Nephron progenitor cell (in vitro differentiated cells): ENCODE data around the gene PC.
"Not testable (repeated sequence)": the region's sequence is repeated elsewhere in the genome, so short reads cannot be mapped to it uniquely, and the experiment has no call there.

Source experiments
- DNase-seq: peaks from one replicate; pipeline ENCODE4 v3.0.0; 2021
- H3K27ac Mint-ChIP-seq: 2 replicates; pipeline ENCODE4 v1.8.0; 2021; ENCODE audit warnings: mild to moderate bottlenecking, moderate library complexity, mixed read lengths
- H3K27me3 Mint-ChIP-seq: 2 replicates; pipeline ENCODE4 v1.8.0; 2021; ENCODE audit warnings: mild to moderate bottlenecking, low read depth, mixed read lengths; ENCODE audit not compliant: poor library complexity
- H3K36me3 Mint-ChIP-seq: 2 replicates; pipeline ENCODE4 v1.8.0; 2021; ENCODE audit warnings: low read depth, mixed read lengths
- H3K4me1 Mint-ChIP-seq: 2 replicates; pipeline ENCODE4 v1.8.0; 2021; ENCODE audit warnings: mixed read lengths
- H3K4me3 Mint-ChIP-seq: 2 replicates; pipeline ENCODE4 v1.8.0; 2021; ENCODE audit warnings: mild to moderate bottlenecking, moderate library complexity, mixed read lengths
- H3K9me3 Mint-ChIP-seq: 2 replicates; pipeline ENCODE4 v1.8.0; 2021; ENCODE audit warnings: mild to moderate bottlenecking, moderate library complexity, mixed read lengths
- CTCF ChIP-seq: fragments of 200-600 bp; sonication (generic); IDR thresholded peaks from 2 replicates; pipeline ENCODE4 v1.5.0; 2021; ENCODE audit warnings: antibody characterized with exemption

The PC gene

GRCh38 chr11:66841861-66842260, 116.3 kb downstream of the PC start:
- peak overlapping the region; percentile 93 for H3K4me3 Mint-ChIP-seq
- DNase-seq: no peak
- no peak for TF ChIP-seq CTCF
- no peaks in the 10 kb centered on the region for H3K27me3 Mint-ChIP-seq
- H3K36me3 Mint-ChIP-seq: peaks cover 6% of the 10 kb centered on the region
- H3K27ac Mint-ChIP-seq: no peak overlapping the region
- no peaks in the 10 kb centered on the region for H3K9me3 Mint-ChIP-seq
- H3K4me1 Mint-ChIP-seq: peaks cover 30% of the 10 kb centered on the region

- Mint-ChIP-seq H3K4me3 (no peak overlapping the region), H3K4me1 (peaks cover 30% of the 10 kb centered on the region), H3K36me3 (peaks cover 6% of the 10 kb centered on the region), H3K27ac (no peak overlapping the region), H3K9me3 (no peaks in the 10 kb centered on the region), H3K27me3 (no peaks in the 10 kb centered on the region)
- no peak for TF ChIP-seq CTCF
- DNase-seq: no peak
These were observed 117.7 kb downstream of the PC start for GRCh38 chr11:66840317-66841091.

- H3K36me3 Mint-ChIP-seq: peaks cover 10% of the 10 kb centered on the region
These were observed 122.3 kb downstream of the PC start for GRCh38 chr11:66835768-66836405.

GRCh38 chr11:66834943-66835342, 123.2 kb downstream of the PC start:
- H3K27me3 Mint-ChIP-seq: no peaks in the 10 kb centered on the region
- no peak for TF ChIP-seq CTCF
- peak overlapping the region; percentile 8 for H3K27ac Mint-ChIP-seq
- H3K4me1 Mint-ChIP-seq: peaks cover 5% of the 10 kb centered on the region
- peaks cover 10% of the 10 kb centered on the region for H3K36me3 Mint-ChIP-seq
- H3K9me3 Mint-ChIP-seq: no peaks in the 10 kb centered on the region
- H3K4me3 Mint-ChIP-seq: no peak overlapping the region
- DNase-seq: no peak

More at GRCh38 chr11:66835768-66836405, 122.3 kb downstream of the PC start:
- no peak for TF ChIP-seq CTCF
- H3K27me3 Mint-ChIP-seq: no peaks in the 10 kb centered on the region
- no peak for DNase-seq
- no peak overlapping the region for H3K27ac Mint-ChIP-seq
- H3K4me1 Mint-ChIP-seq: peaks cover 5% of the 10 kb centered on the region
- H3K4me3 Mint-ChIP-seq: no peak overlapping the region
- no peaks in the 10 kb centered on the region for H3K9me3 Mint-ChIP-seq

- Mint-ChIP-seq H3K9me3 (no peaks in the 10 kb centered on the region), H3K4me3 (no peak overlapping the region), H3K27ac (peak overlapping the region; percentile 8), H3K27me3 (no peaks in the 10 kb centered on the region), H3K36me3 (peaks cover 10% of the 10 kb centered on the region), H3K4me1 (peaks cover 5% of the 10 kb centered on the region)
- no peak for DNase-seq
- peak; percentile 5 for TF ChIP-seq CTCF
These were observed 123.7 kb downstream of the PC start for GRCh38 chr11:66834539-66834845.

- H3K27ac Mint-ChIP-seq: not testable (repeated sequence)
These were observed 133.6 kb downstream of the PC start for GRCh38 chr11:66824573-66824972.

More at GRCh38 chr11:66824573-66824972, 133.6 kb downstream of the PC start:
- H3K4me3 Mint-ChIP-seq, H3K4me1 Mint-ChIP-seq, H3K9me3 Mint-ChIP-seq, H3K27me3 Mint-ChIP-seq, DNase-seq: not testable (repeated sequence)
- peaks cover 26% of the 10 kb centered on the region for H3K36me3 Mint-ChIP-seq
